Stimulated activated CD8-positive, alpha-beta memory T cell treated with anti-CD3 and anti-CD28 coated beads, Interleukin-4, amount 100 ng/mL, for 4 hours (primary cell): Measurements from ENCODE around the gene ANKEF1.

Experiments used
- DNase-seq, 2 donors: peaks; one replicate each; pipeline ENCODE4 v3.0.0-alpha.2; 2020; ENCODE audit warnings: low read depth in 2 of 2, low spot score in 1 of 2

ANKEF1 gene

DNA sequence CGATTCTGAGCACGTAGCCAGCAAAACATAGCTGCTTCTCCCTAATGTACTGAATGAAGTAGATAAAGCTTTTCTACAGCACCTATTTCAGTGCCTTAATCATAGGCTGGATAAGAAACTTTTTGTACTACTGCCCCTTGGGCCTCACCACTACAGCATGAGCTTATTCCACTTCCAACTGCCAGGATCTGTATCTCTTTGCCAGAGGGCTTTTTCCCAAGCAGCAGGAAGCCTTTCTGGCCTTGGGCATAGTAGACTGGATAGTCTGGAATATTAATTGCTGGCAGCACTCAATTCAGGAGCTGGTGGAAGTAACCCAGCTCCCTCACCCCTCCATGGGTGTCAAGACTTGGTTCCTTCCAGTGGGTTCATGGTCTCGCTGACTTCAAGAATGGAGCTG is 43.6 kb downstream of the ANKEF1 start:
- DNase-seq: no peak

DNA sequence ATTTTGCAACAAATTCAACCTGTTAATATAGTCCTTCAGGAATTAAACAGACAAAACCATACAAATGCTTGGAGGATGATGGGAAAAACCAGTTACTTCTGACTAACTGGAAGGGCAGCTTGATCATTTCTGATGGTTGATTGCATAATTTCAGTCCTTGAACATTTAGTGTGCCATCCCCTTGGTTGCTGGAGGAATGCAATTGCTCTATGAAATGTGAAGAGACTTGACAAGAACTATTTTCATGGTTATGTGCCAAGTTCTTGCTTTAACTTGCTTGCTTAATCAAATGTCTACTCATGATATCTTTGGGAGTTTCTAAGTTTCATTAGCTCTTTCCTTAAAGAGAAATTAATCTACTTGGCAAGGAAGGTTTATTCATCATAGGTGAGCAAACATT is 45.2 kb downstream of the ANKEF1 start:
- DNase-seq: no peak

DNA sequence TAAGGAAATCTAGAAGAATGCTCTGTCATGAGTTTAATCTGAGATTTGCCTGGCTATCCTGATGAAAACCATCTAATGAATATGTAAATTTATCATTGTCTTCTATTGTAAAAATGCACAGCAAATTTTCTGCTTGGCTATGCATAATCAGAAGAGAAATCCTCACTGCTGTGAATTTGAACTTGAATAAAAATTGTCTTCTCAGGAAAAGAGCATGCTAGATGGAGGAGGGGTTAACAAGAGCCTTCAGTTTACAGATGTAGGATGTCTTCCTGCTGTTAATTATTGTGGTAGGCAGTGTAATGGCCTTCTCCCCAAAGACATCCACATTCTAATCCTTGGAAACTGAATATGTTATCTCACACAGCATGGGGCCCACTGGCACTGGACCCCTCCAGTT is 45.8 kb downstream of the ANKEF1 start:
- DNase-seq: no peak

DNA sequence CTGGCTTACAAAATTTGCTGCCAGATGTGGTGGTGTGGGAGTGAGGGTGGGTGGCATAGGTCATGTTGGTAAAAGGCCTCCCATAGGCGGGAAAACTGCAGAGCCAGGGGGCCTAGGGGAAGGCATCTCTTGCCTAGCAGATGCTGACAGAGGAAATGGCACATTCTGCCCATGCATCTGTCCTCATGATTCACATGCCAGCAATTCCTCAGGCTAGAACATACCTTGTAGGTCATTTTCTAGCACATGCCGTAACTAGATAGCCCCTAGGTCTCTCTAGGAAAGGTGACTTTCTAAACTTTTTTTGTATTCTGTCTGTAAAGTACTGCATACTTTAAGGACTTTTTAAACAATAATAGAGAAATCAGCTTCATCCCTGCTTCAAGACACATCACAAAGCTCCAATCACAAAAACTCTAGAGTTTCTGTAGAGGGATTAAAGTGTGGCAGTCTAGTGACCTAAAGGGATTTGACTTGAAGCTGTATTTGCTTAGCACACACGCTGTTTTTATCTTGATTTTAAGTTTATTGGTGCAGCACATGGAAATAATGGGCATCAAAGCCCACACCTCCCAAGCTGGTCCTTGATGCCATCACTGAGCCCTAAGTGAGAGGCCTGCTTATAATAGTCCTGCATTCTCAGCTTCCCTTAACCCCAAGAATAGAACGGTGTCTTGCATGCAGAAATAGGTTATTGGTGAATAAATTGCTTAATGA is 55.2 kb downstream of the ANKEF1 start:
- DNase-seq: no peak

DNA sequence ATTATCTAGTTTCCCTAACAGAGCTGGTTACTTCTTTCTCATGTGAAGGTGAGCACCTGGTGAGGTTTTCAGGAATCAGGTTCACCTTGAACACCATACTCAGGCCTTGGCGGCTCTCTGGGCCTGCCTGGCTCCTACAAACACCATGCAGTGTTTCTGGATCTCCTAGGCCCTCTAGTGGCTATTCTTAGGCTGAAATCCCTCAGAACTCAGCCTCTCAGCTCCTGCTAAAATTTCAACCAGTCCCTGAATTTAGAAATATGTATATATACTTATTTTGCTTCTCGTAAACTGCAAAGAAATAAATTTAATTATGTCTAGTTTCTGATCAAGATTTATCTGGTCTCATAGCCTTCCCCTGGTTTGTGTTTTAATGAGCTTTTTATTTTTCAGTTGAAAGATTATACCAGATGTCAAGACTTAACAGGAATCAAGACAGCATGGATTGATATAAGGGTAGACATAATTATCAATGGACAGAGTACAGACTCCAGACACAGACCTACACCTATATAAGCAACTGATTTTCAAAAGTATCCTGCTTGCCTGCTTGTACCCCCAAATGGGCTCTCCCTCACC is 55.9 kb downstream of the ANKEF1 start:
- DNase-seq: no peak

DNA sequence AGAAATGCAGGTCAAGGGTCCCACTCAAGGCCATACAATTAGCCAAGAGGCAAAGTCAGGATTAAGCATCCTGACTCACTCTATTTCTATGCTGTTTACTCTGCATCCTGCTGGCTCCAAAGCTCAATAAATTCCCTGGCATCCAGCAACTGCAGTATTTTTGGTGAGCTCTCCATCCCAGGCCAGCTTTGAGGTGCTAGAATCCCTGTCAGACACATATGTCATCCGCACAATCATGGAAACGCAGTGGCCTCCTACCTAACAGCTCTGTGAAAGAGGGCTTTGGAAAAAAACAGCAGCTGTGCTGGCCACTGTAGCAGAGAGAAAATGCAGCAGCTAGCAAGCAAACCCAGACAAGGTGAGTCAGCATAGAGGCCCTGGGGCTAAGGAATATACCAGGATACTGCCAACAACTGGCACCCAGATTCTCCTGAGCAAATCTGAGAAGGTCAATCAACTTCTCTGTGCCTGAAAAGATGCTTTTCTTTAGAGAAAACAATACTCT is 58.4 kb downstream of the ANKEF1 start:
- DNase-seq: no peak

DNA sequence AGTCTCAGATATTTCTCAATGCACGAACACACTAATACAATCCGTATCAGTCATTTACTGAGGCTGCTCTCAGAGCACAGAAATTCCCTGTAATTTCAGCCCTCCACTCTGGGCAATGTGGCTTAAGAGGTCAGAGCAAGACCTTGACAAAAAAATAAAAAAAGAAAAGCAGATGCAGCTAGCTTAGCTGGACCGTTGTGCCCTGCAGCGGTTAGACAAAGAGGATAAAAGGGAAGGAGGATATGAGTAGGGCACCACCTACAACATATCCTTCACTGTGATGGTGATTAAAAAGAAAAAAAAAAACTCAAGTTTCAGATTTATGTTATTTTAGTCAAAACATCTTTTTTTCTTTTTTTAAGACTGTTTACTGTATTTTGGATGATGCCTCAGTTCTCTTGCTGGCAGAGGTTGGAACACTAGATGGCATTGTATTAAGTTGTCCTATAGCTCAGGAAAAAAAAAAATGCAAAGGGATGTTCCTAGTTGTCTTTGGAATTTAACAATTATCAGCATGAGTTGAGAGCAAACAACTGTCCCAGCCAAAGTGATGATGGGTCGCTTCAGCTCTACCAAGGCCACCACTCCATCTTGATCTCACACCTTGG is 59.9 kb downstream of the ANKEF1 start:
- DNase-seq: no peak

DNA sequence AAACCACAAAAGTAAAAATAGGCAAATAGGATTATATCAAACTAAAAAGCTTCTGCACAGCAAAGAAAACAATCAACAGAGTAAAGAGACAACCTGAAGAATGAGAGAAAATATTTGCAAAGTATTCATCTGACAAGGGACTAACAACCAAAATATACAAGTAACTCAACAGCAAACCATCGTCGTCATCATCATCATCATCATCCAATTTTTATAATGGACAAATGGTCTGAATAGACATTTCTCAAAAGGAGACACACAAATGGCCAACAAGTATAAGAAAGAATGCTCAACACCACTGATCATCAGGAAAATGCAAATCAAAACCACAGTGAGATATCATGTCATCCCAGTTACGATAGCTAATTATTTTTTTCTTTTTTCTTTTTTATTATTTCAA is 62.0 kb downstream of the ANKEF1 start:
- DNase-seq: no peak

DNA sequence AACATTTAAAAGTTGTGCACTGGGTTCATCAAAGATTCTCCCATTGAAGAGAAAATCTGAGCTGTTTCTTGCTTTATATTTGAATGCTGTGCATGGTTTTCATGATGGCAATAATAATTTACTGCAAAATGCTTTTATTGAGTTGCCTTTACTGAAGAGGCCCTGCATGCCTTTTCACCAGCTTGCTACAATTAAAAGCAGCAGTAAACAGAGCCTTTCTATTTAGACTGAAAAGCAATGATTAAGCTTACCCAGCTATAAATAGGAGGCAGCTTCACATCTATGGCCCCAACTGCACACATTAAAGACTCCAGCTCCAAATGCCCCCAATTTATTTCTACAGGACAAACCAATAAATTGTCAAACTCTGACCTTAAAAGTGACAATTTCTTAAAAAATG is 70.3 kb downstream of the ANKEF1 start:
- DNase-seq: no peak
